ENCODE measurements around the gene VPS13D. TPM values are rescaled to one million over a fixed set of nuclear protein-coding genes. Genes with fewer than 3 reads are reported as not detected.

The VPS13D gene
- polyA plus RNA-seq, 1 of the 3 experiments (the other 2 are of a cell fraction), result 15.0 TPM

- POLR2A ChIA-PET, result interaction anchor here (0.7 kb wide), 1 partner anchor 9 kb away, joined by 3 read pairs; no protein-coding TSS in a partner anchor
- no peak overlapping the region for H3K4me3 ChIP-seq (ENCODE audit: low read depth in 2 of 2, low read length in 1 of 2)
- H3K79me2 ChIP-seq (ENCODE audit: insufficient read depth), result no peaks in the 10 kb centered on the region
- H4K20me1 ChIP-seq (ENCODE audit: insufficient read depth), result no peaks in the 10 kb centered on the region
- H3K27ac ChIP-seq (ENCODE audit: low read depth in 2 of 2, low read length in 1 of 2), result peak overlapping the region in 1 of 2 experiments; percentile 95; a peak in 1 of 4 replicates
- H3F3A ChIP-seq (replicated peaks; ENCODE audit: insufficient read depth), result no peaks in the 10 kb centered on the region
- no peaks in the 10 kb centered on the region for H3K9me2 ChIP-seq
- no peaks in the 10 kb centered on the region for H3K9me3 ChIP-seq
- H2AFZ ChIP-seq (ENCODE audit: low read depth), result no peak overlapping the region
- no peaks in the 10 kb centered on the region for H3K36me3 ChIP-seq (replicated peaks in 1 of 2; ENCODE audit: control insufficient read depth in 1 of 2, insufficient read depth in 2 of 2, low read length in 1 of 2)
- CTCF ChIA-PET, result no interaction called here
- no peak overlapping the region for H3K9ac ChIP-seq
- no peak for DNase-seq
- WGBS (ENCODE audit: low lambda C conversion rate), result 98% methylated on average over 2 of the region's 2 CpGs
- H3K27me3 ChIP-seq (ENCODE audit: insufficient read depth), result no peaks in the 10 kb centered on the region
- TF ChIP-seq EP300 (IDR thresholded peaks at IDR 0.05; ENCODE audit: borderline replicate concordance in 1 of 2, low read depth in 1 of 2, low read length in 1 of 2) (no peak), ZBTB33 (IDR thresholded peaks at IDR 0.05; ENCODE audit: borderline replicate concordance, low read depth) (no peak), MEF2A (IDR thresholded peaks at IDR 0.05; ENCODE audit: borderline replicate concordance, low read depth) (no peak), GATA2 (CRISPR knock-in tag; IDR thresholded peaks at IDR 0.05) (0 out of 2 replicates have a peak, but pooled peaks have one; percentile 7), NFIC (IDR thresholded peaks at IDR 0.05; ENCODE audit: borderline replicate concordance) (no peak), SMC3 (IDR thresholded peaks at IDR 0.05; ENCODE audit: low read depth, low read length) (no peak)
- peaks cover under 1 to 52% of the 10 kb centered on the region in 2 experiments; a peak in 3 of 4 replicates for H3K4me1 ChIP-seq (ENCODE audit: control insufficient read depth in 1 of 2, insufficient read depth in 2 of 2, low read depth in 1 of 2, low read length in 1 of 2)
- H3K4me2 ChIP-seq, result no peak overlapping the region
Measured at GRCh38 chr1:12472156-12472797, 242.4 kb downstream of the VPS13D start.

- Histone ChIP-seq H3K79me2 (ENCODE audit: insufficient read depth) (no peaks in the 10 kb centered on the region), H3K9me3 (no peaks in the 10 kb centered on the region), H3F3A (replicated peaks; ENCODE audit: insufficient read depth) (peaks cover 5% of the 10 kb centered on the region), H3K4me1 (ENCODE audit: control insufficient read depth in 1 of 2, insufficient read depth in 2 of 2, low read depth in 1 of 2, low read length in 1 of 2) (peaks cover 8 to 58% of the 10 kb centered on the region in 2 experiments; a peak in 3 of 4 replicates), H3K9me2 (no peaks in the 10 kb centered on the region), H3K4me2 (no peak overlapping the region), H3K36me3 (replicated peaks in 1 of 2; ENCODE audit: control insufficient read depth in 1 of 2, insufficient read depth in 2 of 2, low read length in 1 of 2) (no peaks in the 10 kb centered on the region), H3K9ac (no peak overlapping the region), H3K27ac (ENCODE audit: low read depth in 2 of 2, low read length in 1 of 2) (peak overlapping the region in 1 of 2 experiments; percentile 95; a peak in 2 of 4 replicates), H3K27me3 (ENCODE audit: insufficient read depth) (no peaks in the 10 kb centered on the region), H4K20me1 (ENCODE audit: insufficient read depth) (no peaks in the 10 kb centered on the region), H2AFZ (ENCODE audit: low read depth) (no peak overlapping the region), H3K4me3 (ENCODE audit: low read depth in 2 of 2, low read length in 1 of 2) (no peak overlapping the region)
- ChIA-PET POLR2A (interaction anchor here (0.7 kb wide), 1 partner anchor 10 kb away, joined by 3 read pairs; no protein-coding TSS in a partner anchor), CTCF (interaction anchor here (0.8 kb wide), 1 partner anchor 97 kb away, joined by 3 read pairs; no protein-coding TSS in a partner anchor)
- WGBS (ENCODE audit: low lambda C conversion rate), result 93% methylated on average over 12 of the region's 12 CpGs
- TF ChIP-seq TCF12 (IDR thresholded peaks at IDR 0.05), result no peak
- no peak for TF ChIP-seq POLR2AphosphoS5 (IDR thresholded peaks at IDR 0.05; ENCODE audit: low read depth, low read length)
- no peak for TF ChIP-seq REST (IDR thresholded peaks at IDR 0.05; ENCODE audit: low read depth, low read length)
- TF ChIP-seq CTCF (IDR thresholded peaks at IDR 0.05), result no peak
- no peak for TF ChIP-seq RAD21 (IDR thresholded peaks at IDR 0.05; ENCODE audit: low read length)
- TF ChIP-seq MEF2A (IDR thresholded peaks at IDR 0.05; ENCODE audit: borderline replicate concordance, low read depth), result no peak
- no peak for TF ChIP-seq FOXJ3 (CRISPR knock-in tag; IDR thresholded peaks at IDR 0.05)
- no peak for TF ChIP-seq ZBTB33 (IDR thresholded peaks at IDR 0.05; ENCODE audit: borderline replicate concordance, low read depth)
- DNase-seq, result no peak
Measured at GRCh38 chr1:12472798-12473551, 243.1 kb downstream of the VPS13D start.

Measured in SK-N-SH (cell line).